ENCODE data around the gene PUDP.
"Not testable (repeated sequence)": the region's sequence is repeated elsewhere in the genome, so short reads cannot be mapped to it uniquely, and the experiment has no call there.

The PUDP gene

GRCh38 chrX:7072856-7073255, 75.1 kb downstream of the PUDP start:
- no peak for DNase-seq (ENCODE audit: low spot score)

- DNase-seq (ENCODE audit: low spot score): no peak
Measured at GRCh38 chrX:7071390-7071789, 76.6 kb downstream of the PUDP start.

- no peak for DNase-seq (ENCODE audit: low spot score)
Measured at GRCh38 chrX:7069556-7069955, 78.4 kb downstream of the PUDP start.

GRCh38 chrX:7068939-7069367, 79.0 kb downstream of the PUDP start:
- DNase-seq (ENCODE audit: low spot score): peak; percentile 54

- no peak for DNase-seq (ENCODE audit: low spot score)
Measured at GRCh38 chrX:7067256-7067655, 80.7 kb downstream of the PUDP start.

GRCh38 chrX:7065473-7065872, 82.5 kb downstream of the PUDP start:
- no peak for DNase-seq (ENCODE audit: low spot score)

- DNase-seq (ENCODE audit: low spot score): no peak
Measured at GRCh38 chrX:7062903-7063302, 85.0 kb downstream of the PUDP start.

- DNase-seq (ENCODE audit: low spot score): no peak
Measured at GRCh38 chrX:7062276-7062675, 85.7 kb downstream of the PUDP start.

GRCh38 chrX:7061429-7061828, 86.5 kb downstream of the PUDP start:
- no peak for DNase-seq (ENCODE audit: low spot score)

GRCh38 chrX:7060444-7060843, 87.5 kb downstream of the PUDP start:
- no peak for DNase-seq (ENCODE audit: low spot score)

GRCh38 chrX:7059859-7060258, 88.1 kb downstream of the PUDP start:
- no peak for DNase-seq (ENCODE audit: low spot score)

- DNase-seq (ENCODE audit: low spot score): no peak
Measured at GRCh38 chrX:7059214-7059838, 88.6 kb downstream of the PUDP start.

GRCh38 chrX:7055386-7056137, 92.4 kb downstream of the PUDP start:
- no peak for DNase-seq (ENCODE audit: low spot score)

GRCh38 chrX:7054219-7055216, 93.4 kb downstream of the PUDP start:
- no peak for DNase-seq (ENCODE audit: low spot score)

GRCh38 chrX:7052541-7052940, 95.4 kb downstream of the PUDP start:
- DNase-seq (ENCODE audit: low spot score): no peak

GRCh38 chrX:7050271-7050670, 97.7 kb downstream of the PUDP start:
- DNase-seq (ENCODE audit: low spot score): peak; percentile 48

GRCh38 chrX:7047951-7048350, 100.0 kb downstream of the PUDP start:
- no peak for DNase-seq (ENCODE audit: low spot score)

- no peak for DNase-seq (ENCODE audit: low spot score)
Measured at GRCh38 chrX:7045238-7045955, 102.6 kb downstream of the PUDP start.

- DNase-seq (ENCODE audit: low spot score): not testable (repeated sequence)
Measured at GRCh38 chrX:7043796-7044433, 104.0 kb downstream of the PUDP start.

- no peak for DNase-seq (ENCODE audit: low spot score)
Measured at GRCh38 chrX:7028246-7028645, 119.7 kb downstream of the PUDP start.

GRCh38 chrX:7027071-7027470, 120.9 kb downstream of the PUDP start:
- no peak for DNase-seq (ENCODE audit: low spot score)

Data from ecto neural progenitor cell (in vitro differentiated cells).